HL-60 (cell line): Measurements from ENCODE around the gene BRD3OS.

Source experiments
- DNase-seq, 2 experiments: peaks; one replicate each; pipeline ENCODE4 v3.0.0-alpha.2; 2010 to 2020; ENCODE audit warnings: low read depth in 1 of 2, low spot score in 1 of 2
- H3K27ac ChIP-seq: fragments of 250-450 bp; sonication (Bioruptor Pico); replicated peaks from 2 replicates; pipeline ENCODE4 v1.5.1; 2020; ENCODE audit warnings: mild to moderate bottlenecking, moderate library complexity
- H3K27me3 ChIP-seq: fragments of 250-450 bp; sonication (Bioruptor Pico); 2 replicates; pipeline ENCODE4 v1.5.1; 2021; ENCODE audit warnings: mild to moderate bottlenecking, moderate library complexity; ENCODE audit not compliant: insufficient read depth, poor library complexity, severe bottlenecking
- H3K4me3 ChIP-seq: replicated peaks from 2 replicates; pipeline ENCODE4 v1.5.1; 2011; ENCODE audit warnings: mild to moderate bottlenecking, control low read depth, low read length; ENCODE audit not compliant: insufficient read depth
- GABPA ChIP-seq: IDR thresholded peaks from 2 replicates; pipeline ENCODE4 v1.6.1; 2012; ENCODE audit warnings: low read depth
- POLR2AphosphoS5 ChIP-seq: IDR thresholded peaks from 2 replicates; pipeline ENCODE4 v1.6.1; 2012; ENCODE audit warnings: low read depth
- REST ChIP-seq: IDR thresholded peaks from 2 replicates; pipeline ENCODE4 v1.6.1; 2012; ENCODE audit warnings: low read depth; ENCODE audit not compliant: insufficient replicate concordance
- SPI1 ChIP-seq: IDR thresholded peaks from 2 replicates; pipeline ENCODE4 v1.6.1; 2012; ENCODE audit warnings: low read depth, mild to moderate bottlenecking, borderline replicate concordance
- TF ChIP-seq, protein P1 (sequence below): IDR thresholded peaks from one replicate; pipeline ENCODE4 v1.5.1; 2011; ENCODE audit warnings: low read length, control low read depth, inconsistent platforms; ENCODE audit not compliant: insufficient read depth

The BRD3OS gene

DNA sequence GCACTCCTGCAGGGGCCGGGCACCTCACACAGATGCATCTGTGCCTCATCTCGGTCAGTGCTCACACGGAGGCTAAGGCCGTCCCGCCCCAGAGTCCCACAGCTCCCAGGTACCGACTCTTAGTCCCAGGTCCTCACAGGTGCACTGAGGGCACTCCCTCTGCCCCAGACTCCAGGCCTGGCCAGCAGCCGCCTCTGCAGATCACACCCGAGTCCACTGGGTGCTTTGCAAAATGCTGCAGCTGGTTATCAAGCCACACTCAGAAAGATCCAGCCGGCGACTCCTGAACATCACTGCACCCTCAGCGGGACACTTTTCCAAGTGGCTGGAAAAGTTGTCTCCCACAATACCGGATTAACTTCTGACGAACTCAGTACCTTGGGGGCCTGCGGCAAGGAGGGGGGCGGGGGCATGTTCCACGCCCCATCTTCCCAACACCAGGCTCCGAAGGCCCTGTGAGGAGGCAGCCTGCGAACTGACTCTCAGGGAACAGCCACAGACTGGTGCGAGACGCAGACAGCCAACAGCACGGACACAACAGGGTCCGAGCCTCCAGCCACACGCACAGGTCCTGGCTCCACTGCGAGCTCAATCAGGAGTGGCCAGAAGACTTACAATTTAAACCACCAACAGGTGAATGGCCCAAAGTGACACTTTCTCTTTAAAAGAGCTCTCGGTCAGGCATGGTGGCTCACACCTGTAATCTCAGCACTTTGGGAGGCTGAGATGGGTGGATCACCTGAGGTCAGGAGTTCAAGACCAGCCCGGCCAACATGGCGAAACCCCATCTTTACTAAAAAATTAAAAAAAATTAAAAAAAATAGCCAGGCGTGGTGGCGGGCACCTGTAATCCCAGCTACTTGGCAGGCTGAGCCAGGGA, 38.5 kb downstream of the BRD3OS start:
- TF ChIP-seq REST: no peak
- no peak for TF ChIP-seq POLR2AphosphoS5
- no peak for TF ChIP-seq SPI1
- TF ChIP-seq, protein P1, sequence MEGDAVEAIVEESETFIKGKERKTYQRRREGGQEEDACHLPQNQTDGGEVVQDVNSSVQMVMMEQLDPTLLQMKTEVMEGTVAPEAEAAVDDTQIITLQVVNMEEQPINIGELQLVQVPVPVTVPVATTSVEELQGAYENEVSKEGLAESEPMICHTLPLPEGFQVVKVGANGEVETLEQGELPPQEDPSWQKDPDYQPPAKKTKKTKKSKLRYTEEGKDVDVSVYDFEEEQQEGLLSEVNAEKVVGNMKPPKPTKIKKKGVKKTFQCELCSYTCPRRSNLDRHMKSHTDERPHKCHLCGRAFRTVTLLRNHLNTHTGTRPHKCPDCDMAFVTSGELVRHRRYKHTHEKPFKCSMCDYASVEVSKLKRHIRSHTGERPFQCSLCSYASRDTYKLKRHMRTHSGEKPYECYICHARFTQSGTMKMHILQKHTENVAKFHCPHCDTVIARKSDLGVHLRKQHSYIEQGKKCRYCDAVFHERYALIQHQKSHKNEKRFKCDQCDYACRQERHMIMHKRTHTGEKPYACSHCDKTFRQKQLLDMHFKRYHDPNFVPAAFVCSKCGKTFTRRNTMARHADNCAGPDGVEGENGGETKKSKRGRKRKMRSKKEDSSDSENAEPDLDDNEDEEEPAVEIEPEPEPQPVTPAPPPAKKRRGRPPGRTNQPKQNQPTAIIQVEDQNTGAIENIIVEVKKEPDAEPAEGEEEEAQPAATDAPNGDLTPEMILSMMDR: no peak
- TF ChIP-seq GABPA: no peak
- no peak overlapping the region for H3K27ac ChIP-seq
- no peaks in the 10 kb centered on the region for H3K27me3 ChIP-seq
- no peak for DNase-seq
- H3K4me3 ChIP-seq: no peak overlapping the region

DNA sequence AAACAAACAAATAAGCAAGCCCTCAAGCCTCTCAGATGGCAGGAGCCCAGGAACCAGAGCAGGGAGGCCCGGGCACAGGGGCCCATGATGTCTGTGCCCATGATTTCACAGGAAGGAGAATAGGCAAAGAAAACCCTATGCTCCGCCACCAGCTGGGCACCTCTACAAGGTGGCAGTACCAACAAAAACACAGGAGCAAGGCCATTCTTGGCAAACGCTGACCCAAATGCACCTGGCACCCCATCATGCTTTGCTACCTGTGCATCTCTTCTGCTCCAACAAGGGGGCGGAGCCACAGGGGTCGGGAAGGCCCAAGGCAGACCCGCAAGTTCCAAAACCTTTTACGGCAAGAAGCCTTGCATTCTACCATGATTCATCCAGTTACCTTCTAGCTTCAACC, 39.4 kb downstream of the BRD3OS start:
- Histone ChIP-seq H3K4me3 (no peak overlapping the region), H3K27me3 (peaks cover 2% of the 10 kb centered on the region), H3K27ac (no peak overlapping the region)
- DNase-seq: no peak
- no peak for TF ChIP-seq POLR2AphosphoS5
- TF ChIP-seq SPI1: no peak
- TF ChIP-seq REST: no peak
- TF ChIP-seq, protein P1: no peak
- no peak for TF ChIP-seq GABPA

- Histone ChIP-seq H3K27ac (peak overlapping the region; percentile 95), H3K4me3 (peak overlapping the region; percentile 73), H3K27me3 (peaks cover 6% of the 10 kb centered on the region)
- TF ChIP-seq SPI1: no peak
- DNase-seq: peak; percentile 68 to 78
Measured at GRCh38 chr9:134065612-134066419, 40.5 kb downstream of the BRD3OS start.

DNA sequence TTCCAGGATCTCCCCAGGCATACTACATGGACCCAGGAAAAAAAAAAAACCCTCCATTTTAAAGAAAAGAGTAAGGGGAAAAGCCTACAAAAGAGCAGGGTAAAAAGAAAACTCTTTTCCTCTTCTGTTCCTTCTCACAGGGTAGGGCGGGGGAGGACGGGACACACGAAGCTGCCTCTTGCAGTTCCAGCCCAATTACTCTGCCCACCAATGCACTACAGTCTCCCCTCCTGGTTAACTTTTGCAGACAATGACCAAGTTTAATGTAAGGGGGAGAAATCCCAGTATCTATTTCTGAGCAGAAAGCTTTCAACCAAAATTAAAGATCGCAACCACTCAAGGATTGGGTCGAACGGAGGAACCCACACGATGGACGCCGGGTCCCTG, 41.2 kb downstream of the BRD3OS start:
- no peak for TF ChIP-seq REST
- TF ChIP-seq, protein P1: no peak
- no peak for TF ChIP-seq SPI1
- TF ChIP-seq POLR2AphosphoS5: no peak
- Histone ChIP-seq H3K27me3 (peaks cover 6% of the 10 kb centered on the region), H3K27ac (peak overlapping the region; percentile 95), H3K4me3 (peak overlapping the region; percentile 73)
- peak in 1 of 2 experiments; percentile 41 for DNase-seq
